ENCODE data around the gene LRRC56.

Gene LRRC56

GRCh38 chr11:536841-537621, at the start of gene LRRC56:
Gene LRRC56, plus strand, starts transcription at chr11:537527. Its CDS starts 3,158 bp downstream, at chr11:540685.
- DNase-seq (ENCODE audit: low read depth, low spot score), result peak; percentile 85
- peak within 1 kb of the TSS; percentile 27 for H3K4me3 ChIP-seq (ENCODE audit: low read depth, low read length)
- no peak for TF ChIP-seq CTCF (IDR thresholded peaks at IDR 0.05; ENCODE audit: low read depth, low read length)
- in situ Hi-C loops (cut with HindIII; ENCODE audit: low sequenced_read_pairs), result no loop called here

GRCh38 chr11:487571-488021, 49.7 kb upstream of the LRRC56 start:
- in situ Hi-C loops (cut with HindIII; ENCODE audit: low sequenced_read_pairs), result no loop called here

GRCh38 chr11:488062-488461, 49.3 kb upstream of the LRRC56 start:
- H3K4me3 ChIP-seq (ENCODE audit: low read depth, low read length), result no peak overlapping the region
- TF ChIP-seq CTCF (IDR thresholded peaks at IDR 0.05; ENCODE audit: low read depth, low read length), result no peak
- no peak for DNase-seq (ENCODE audit: low read depth, low spot score)
- in situ Hi-C loops (cut with HindIII; ENCODE audit: low sequenced_read_pairs), result no loop called here

More at GRCh38 chr11:487571-488021, 49.7 kb upstream of the LRRC56 start:
- DNase-seq (ENCODE audit: low read depth, low spot score), result no peak
- H3K4me3 ChIP-seq (ENCODE audit: low read depth, low read length), result no peak overlapping the region
- no peak for TF ChIP-seq CTCF (IDR thresholded peaks at IDR 0.05; ENCODE audit: low read depth, low read length)

- no peak overlapping the region for H3K4me3 ChIP-seq (ENCODE audit: low read depth, low read length)
- in situ Hi-C loops (cut with HindIII; ENCODE audit: low sequenced_read_pairs), result no loop called here
- TF ChIP-seq CTCF (IDR thresholded peaks at IDR 0.05; ENCODE audit: low read depth, low read length), result no peak
- DNase-seq (ENCODE audit: low read depth, low spot score), result no peak
Observed at GRCh38 chr11:488579-488978, 48.7 kb upstream of the LRRC56 start.

GRCh38 chr11:488992-489391, 48.3 kb upstream of the LRRC56 start:
- no peak for TF ChIP-seq CTCF (IDR thresholded peaks at IDR 0.05; ENCODE audit: low read depth, low read length)
- in situ Hi-C loops (cut with HindIII; ENCODE audit: low sequenced_read_pairs), result no loop called here
- H3K4me3 ChIP-seq (ENCODE audit: low read depth, low read length), result no peak overlapping the region
- no peak for DNase-seq (ENCODE audit: low read depth, low spot score)

- in situ Hi-C loops (cut with HindIII; ENCODE audit: low sequenced_read_pairs), result no loop called here
- H3K4me3 ChIP-seq (ENCODE audit: low read depth, low read length), result no peak overlapping the region
Observed at GRCh38 chr11:489610-490185, 47.6 kb upstream of the LRRC56 start.

More at GRCh38 chr11:489610-490185, 47.6 kb upstream of the LRRC56 start:
- TF ChIP-seq CTCF (IDR thresholded peaks at IDR 0.05; ENCODE audit: low read depth, low read length), result no peak
- DNase-seq (ENCODE audit: low read depth, low spot score), result no peak
